Activated T-cell treated with anti-CD3 and anti-CD28 coated beads for 24 hours (primary cell): ENCODE results near the gene CTCFL.

Experiments
- DNase-seq: peaks from one replicate; pipeline ENCODE4 v3.0.0-alpha.2; 2020; ENCODE audit warnings: low read depth

The CTCFL gene

GRCh38 chr20:57465943-57466342 lies 59.0 kb downstream of the CTCFL start:
- DNase-seq: no peak

- DNase-seq: no peak
Observed at GRCh38 chr20:57465486-57465885, 59.5 kb downstream of the CTCFL start.

- no peak for DNase-seq
Observed at GRCh38 chr20:57464642-57465211, 60.2 kb downstream of the CTCFL start.

GRCh38 chr20:57462781-57463180 lies 62.2 kb downstream of the CTCFL start:
- no peak for DNase-seq

- no peak for DNase-seq
Observed at GRCh38 chr20:57461726-57462125, 63.2 kb downstream of the CTCFL start.

GRCh38 chr20:57460781-57461465 lies 64.0 kb downstream of the CTCFL start:
- DNase-seq: no peak

- DNase-seq: no peak
Observed at GRCh38 chr20:57459897-57460296, 65.0 kb downstream of the CTCFL start.

- DNase-seq: no peak
Observed at GRCh38 chr20:57459278-57459677, 65.7 kb downstream of the CTCFL start.

GRCh38 chr20:57458400-57459160 lies 66.4 kb downstream of the CTCFL start:
- DNase-seq: no peak

GRCh38 chr20:57457243-57458095 lies 67.5 kb downstream of the CTCFL start:
- no peak for DNase-seq

GRCh38 chr20:57456116-57456515 lies 68.8 kb downstream of the CTCFL start:
- no peak for DNase-seq

GRCh38 chr20:57455386-57455785 lies 69.6 kb downstream of the CTCFL start:
- no peak for DNase-seq

GRCh38 chr20:57451795-57452661 lies 72.9 kb downstream of the CTCFL start:
- no peak for DNase-seq

- DNase-seq: no peak
Observed at GRCh38 chr20:57451431-57451794, 73.5 kb downstream of the CTCFL start.

GRCh38 chr20:57450931-57451330 lies 74.0 kb downstream of the CTCFL start:
- DNase-seq: no peak

GRCh38 chr20:57450419-57450818 lies 74.5 kb downstream of the CTCFL start:
- no peak for DNase-seq

- no peak for DNase-seq
Observed at GRCh38 chr20:57449398-57450354, 75.3 kb downstream of the CTCFL start.

GRCh38 chr20:57448764-57449354 lies 76.1 kb downstream of the CTCFL start:
- no peak for DNase-seq
